ENCODE data around the gene CHMP1B.

The CHMP1B gene

GRCh38 chr18:11902522-11903292 is 51.5 kb downstream of the CHMP1B start:
- DNase-seq (ENCODE audit: low read depth in 2 of 2) = no peak

Data from stimulated activated CD8-positive, alpha-beta memory T cell treated with anti-CD3 and anti-CD28 coated beads, Interleukin-7, amount 100 ng/mL, for 4 hours (primary cell).